GM21619 (cell line): ENCODE results near the gene ACSL1.
A peak's percentile ranks its signal among the peaks of the same experiment; 100 is the strongest.
"Not testable (repeated sequence)": the region's sequence is repeated elsewhere in the genome, so short reads cannot be mapped to it uniquely, and the experiment has no call there.

ENCODE experiments used
- ATAC-seq: cut with Tn5 transposase; IDR thresholded peaks from one replicate; pipeline ENCODE4 v1.9.1; 2021; ENCODE audit not compliant: unreplicated experiment

The ACSL1 gene

DNA sequence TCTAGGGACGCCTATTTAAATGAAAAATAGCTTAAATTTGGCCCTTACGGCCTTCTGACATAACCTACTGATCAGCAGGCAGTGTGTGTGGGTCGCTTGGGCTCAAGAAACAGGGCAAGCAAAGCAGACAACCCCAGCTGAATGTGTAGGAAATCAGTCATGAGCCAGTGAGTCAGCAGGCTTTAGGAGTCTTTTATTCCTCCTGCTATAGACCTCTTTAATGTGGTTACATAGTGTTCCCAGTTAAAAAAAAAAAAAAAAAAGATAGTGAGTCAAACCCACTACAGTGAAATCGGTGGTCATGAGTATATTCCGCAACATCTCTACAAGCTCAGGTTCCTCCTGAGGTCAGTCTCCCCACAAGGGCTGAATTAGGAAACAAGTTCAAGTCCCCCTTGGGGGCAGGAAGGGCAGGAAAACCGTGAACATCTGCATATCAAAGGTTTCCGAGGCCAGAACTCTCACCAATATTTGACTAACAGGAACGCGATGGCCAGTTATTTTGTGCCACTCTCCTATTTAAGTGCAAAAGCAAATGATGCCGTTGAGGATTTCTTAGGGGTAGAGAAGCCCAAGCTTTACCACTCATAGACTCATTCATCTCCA is 32.7 kb downstream of the ACSL1 start:
- no peak for ATAC-seq

DNA sequence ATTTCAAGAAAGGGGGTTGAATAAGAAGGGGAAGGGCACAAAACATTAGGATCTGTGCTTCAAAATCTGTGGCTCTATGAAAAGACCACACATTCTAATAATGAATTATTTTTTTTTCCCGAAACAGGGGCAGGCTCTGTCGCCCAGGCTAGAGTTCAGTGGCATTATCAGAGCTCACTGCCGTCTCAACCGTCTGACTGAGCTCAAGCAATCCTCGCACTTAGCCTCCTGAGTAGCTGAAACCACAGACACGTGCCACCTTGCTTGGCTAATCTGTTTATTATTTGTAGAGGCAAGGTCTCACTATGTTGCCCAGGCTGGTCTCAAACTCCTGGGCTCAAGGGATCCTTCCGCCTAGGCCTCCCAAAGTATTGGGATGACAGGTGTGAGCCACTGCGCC is 33.4 kb downstream of the ACSL1 start:
- no peak for ATAC-seq

DNA sequence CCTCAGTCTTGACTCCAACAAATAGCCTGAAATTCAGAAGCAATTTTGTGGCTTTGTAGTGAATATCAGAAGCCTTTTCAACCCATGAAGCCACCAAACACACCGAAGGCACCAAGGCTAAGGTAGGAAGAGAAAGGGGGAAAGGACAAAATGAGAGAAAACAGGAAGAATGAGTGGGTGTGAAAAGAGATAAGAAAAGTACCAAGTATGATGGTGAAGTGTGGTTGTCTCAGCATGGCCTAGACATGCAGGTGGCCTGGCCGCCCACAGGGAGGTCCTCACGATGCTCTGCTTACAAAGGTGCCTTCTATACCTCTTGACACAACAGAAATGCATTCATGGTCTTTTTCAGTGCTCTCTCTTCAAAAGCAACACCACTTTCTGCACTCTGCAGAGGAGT is 34.9 kb downstream of the ACSL1 start:
- no peak for ATAC-seq

DNA sequence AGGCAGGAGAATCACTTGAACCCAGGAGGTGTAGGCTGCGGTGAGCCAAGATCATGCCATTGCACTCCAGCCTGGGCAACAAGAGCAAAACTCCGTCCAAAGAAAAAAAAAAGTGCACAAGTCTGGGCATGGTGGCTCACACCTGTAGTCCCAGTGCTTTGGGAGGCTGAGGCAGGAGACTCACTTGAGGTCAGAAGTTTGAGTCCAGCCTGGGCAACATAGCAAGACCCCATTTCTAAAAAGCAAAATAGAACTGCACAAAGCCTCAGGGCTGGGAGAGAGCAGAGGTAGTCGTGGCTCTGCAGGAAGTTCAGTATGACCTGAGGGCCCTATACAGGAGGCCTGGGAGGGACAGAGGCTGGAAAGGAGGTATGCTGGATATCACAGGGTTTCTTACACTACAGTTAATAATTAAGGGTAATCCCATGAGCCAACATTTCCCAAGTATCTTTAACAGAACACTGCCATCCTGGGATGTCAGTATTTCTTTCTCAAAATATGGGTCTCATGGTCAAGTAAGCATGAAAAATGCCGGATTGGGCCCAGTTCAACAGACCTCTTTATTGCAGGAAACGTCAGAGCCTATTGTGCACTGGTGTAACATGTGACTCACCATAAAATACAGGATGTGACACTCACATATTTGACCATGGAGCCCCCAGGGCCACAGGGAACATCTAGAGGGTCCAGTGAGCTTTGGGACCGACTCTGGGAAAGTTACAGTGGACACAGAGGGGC is 37.8 kb downstream of the ACSL1 start:
- ATAC-seq: no peak

DNA sequence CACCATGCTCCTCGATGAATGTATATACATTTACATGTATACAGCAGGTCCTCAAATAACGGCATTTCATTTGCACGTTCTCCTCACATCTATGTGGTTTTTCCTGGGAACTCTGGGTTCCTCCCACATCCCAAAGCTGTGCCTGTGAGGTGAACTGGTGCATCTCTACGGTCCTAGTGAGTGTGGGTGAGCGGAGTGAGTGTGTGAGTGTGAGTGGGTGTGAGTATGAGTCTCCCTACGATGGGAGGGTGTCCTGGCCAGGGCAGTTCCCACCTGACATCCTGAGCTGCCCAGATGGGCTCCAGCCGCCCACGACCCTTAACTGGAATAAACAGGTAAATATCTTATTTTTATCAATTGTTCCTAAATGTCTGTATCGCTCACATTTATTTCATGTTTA is 40.0 kb downstream of the ACSL1 start:
- no peak for ATAC-seq

DNA sequence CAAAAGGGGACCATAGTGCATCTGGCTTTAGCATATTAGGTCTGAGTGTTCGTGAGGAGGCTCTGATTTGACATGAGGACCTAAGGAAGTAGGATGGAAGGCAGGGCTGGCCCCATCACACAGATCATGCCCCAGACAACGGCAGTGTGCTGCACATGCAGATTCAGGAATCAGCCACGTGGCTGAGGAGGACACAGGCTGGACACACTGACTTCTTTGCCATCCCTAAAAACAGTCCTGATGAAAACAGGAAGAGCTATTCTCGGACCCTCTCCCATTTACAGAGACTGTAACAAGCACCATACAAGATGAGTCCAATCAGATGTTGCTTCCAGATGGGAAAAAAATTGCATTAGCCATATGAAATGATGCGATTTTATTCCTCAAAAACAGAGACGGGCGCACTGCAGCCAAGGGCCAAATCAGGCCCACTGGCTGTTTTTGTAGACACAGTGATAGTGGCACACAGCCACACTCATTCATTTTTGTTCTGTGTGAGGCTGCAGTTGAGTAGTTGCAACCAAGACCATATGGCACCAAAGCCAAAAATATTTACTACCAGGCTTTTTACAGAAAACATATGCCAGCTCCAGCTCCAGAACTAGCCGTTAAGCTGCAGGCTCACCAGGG is 41.0 kb downstream of the ACSL1 start:
- no peak for ATAC-seq

DNA sequence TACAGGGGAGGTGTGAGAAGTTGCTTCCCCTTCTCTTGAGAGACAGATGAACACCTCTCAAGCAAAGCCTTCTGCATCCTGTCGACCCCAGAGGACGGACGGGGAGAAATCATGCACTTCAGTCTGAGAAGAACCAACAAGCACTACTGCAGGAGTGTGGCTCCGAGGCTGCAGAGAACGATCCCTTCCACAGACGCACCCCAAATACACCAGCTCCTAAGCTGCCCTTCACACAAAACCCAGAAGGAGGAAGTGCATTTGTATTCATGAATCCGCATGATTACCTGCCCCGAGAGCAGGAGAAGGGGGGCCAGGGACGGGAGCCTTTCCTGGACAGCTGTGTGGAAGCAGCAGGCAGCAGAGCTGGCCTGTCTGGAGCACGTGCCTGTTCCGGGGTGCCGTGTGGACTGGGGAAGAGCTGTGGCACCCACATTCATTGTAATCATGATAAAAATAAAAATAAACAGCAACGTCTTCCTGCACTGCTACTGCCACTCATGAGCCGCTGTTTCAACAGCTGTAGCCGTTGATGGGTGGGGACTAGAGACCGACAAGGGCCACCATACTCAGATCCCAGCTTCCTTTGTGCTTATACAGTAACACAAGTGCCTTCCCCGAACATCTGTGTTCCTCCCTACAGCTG is 42.9 kb downstream of the ACSL1 start:
- no peak for ATAC-seq

DNA sequence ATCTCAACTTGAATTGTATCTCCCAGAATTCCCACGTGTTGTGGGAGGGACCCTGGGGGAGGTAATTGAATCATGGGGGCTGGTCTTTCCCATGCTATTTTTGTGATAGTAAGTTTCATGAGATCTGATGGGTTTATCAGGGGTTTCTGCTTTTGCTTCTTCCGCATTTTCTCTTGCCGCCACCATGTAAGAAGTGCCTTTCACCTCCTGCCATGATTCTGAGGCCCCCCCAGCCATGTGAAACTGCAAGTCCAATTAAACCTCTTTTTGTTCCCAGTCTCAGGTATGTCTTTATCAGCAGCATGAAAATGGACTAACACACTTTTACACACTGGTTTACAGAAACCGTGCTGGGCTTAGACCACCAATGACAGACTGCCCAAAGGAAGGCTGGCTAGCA is 46.6 kb downstream of the ACSL1 start:
- ATAC-seq: not testable (repeated sequence)

DNA sequence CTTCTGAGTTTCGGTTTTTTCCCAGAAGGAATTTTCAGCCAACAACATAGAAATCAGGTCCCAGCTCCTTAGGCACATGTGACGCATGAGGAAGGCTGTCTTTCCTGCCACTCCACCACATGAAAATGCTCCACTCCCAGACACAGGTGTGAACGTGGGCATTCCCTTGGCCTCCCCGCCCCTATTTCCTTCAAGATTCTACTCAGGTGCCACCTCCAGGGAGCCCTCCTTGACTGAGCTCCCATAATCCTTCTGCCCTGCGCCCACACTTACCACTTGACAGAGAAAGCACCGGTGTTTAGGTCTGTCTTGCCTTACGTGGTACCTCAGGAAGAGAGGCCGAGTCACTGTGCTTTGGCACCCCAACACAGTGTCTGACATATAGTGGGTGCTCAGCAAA is 47.4 kb downstream of the ACSL1 start:
- ATAC-seq: no peak

DNA sequence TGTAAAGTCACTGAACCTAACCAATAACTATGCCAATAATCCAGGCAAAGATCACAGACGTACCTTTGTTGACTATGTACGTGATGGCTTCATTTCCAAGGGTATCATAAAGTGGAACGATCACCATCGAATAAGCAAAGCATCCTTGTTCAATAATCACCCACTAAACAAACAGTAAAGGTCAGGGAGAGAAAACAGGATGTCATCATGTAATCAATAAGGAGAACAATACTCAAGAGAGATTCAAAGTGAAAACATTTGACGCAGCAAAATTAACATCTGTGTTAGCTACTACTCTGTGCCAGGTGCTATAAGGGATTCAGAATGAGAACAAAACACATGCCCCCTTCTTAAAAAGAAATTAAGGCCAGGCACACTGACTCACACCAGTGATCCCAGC is 48.9 kb downstream of the ACSL1 start:
- no peak for ATAC-seq

DNA sequence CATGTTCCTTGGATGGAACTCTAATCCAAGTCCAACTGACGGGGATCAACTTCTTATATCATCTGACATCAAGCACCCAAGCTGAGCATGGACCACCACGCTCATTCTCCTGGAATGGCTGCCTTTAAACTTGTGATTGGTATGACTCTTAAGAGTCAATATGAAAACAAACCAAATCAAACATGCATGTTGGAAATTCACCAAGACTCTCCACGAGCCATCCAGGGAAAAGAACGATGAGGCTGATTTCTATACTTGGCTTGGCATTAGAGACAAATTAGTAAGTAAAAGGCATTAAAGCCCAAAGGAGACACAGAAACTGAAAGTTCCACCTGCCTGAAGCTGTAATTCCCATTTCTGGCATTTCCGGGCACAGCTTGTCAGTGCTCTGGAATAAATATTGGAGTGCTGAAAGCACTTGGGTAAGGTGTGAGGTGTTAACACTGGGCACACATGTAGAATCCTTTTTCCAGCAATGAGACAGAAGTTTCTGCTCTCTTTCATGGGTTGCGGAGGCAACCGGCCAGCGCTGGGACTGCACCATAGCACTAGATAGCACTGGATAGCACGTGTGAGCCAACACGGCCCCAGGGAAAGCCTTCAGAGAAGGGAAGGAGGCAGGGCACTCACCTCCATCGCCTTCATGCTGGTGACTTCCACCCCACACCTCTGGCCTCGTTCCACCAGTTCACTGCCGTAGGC is 49.8 kb downstream of the ACSL1 start:
- no peak for ATAC-seq

DNA sequence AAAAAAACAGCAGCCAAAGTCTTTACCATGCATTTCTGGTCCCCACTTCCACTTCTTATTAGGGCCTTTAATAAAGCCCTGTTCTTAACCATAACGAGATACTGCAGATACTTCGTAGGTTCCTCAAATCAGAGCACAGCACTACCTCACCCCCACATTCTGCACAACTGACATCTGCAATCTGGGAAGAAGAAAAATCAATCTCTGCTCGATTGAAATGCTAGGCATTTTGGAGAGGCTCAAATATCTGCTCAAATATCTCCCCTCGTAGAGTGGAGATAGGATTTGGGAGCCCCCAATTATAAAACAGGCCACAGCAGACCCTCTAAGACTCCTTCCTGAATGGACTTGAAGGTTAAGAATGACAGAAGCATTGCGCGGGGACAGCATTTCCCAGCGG is 51.6 kb downstream of the ACSL1 start:
- no peak for ATAC-seq

DNA sequence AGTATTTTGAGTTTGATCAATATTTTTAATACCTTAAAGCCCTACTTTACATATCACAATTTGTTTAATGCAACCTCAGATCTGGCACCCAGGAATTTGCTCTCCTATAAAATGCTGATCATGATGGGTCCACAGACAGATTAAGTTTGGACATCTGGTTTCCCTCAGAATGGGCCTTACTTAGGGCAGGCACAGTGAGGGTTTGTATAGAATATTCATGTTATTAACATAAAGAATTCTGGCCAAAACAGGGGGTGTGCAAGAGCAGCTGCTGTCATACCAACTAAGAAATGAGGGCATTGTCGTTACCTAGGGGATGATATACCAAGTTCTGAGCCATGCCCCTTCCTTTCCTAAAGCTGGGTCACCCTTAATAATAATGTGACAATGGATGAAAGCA is 54.4 kb downstream of the ACSL1 start:
- ATAC-seq: no peak

DNA sequence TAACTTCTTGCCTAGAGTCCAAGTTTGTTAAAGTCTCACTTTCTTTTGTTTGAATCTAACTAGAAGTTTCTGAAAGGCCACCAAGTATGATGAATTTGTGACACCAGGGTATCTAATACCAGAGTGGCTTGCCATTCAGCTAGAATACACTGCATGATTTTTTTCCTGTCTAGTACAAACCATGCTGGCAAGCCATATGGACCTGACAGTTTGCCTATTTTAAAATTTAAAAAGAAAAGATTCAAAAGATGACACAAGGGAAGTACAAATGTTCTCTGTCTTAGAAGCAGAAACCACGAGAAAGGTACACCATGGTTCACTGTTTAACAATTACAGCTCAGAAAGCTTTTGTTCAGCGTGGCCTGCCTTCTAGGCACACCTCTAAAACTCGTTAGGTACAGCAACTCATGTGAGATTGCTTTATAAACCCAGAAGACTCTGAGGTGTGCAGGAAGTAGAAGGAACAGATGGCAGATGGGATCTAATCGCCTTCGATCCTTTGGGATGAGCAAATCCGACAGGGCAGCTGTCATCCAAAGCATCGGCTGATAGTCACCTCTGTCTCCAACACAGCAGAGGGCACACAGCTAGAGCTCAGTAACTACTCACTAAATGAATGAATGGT is 56.5 kb downstream of the ACSL1 start:
- ATAC-seq: no peak

DNA sequence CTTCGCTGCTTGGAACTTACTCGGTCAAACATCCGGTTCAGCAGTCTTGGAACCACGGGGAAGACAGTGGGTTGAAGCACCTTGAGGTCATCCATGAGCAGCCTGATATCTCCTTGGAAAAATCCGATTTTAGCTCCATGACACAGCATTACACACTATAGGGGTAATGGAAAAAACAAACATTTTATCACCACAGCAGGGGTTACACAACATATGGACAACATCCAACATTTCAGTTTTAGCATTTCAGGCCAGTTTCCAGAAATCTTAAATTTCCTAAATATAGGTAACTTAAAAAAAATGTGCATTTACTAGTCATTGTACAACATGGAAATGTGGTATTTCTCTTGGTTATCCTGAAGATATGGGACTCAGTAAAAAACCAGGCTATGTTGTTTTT is 57.5 kb downstream of the ACSL1 start:
- no peak for ATAC-seq

DNA sequence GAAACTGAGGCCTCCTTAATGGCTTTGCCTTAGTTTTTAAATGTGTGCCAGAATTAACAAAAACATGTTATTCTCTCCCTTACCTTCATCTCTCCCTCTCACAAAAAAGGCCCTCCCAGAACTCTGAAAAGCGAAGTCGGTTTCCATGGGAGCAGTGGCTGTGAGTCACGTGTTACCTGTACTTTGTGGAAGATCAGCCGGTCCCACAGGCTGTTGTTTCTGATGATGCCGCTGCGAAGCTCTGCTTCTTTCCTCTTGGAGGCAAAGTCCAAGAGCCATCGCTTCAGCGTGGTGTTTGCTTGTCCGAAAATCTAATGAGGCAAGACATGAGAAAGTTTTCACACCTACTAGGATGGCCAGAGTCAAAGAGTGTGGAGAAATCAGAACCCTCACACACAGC is 59.3 kb downstream of the ACSL1 start:
- ATAC-seq: no peak

DNA sequence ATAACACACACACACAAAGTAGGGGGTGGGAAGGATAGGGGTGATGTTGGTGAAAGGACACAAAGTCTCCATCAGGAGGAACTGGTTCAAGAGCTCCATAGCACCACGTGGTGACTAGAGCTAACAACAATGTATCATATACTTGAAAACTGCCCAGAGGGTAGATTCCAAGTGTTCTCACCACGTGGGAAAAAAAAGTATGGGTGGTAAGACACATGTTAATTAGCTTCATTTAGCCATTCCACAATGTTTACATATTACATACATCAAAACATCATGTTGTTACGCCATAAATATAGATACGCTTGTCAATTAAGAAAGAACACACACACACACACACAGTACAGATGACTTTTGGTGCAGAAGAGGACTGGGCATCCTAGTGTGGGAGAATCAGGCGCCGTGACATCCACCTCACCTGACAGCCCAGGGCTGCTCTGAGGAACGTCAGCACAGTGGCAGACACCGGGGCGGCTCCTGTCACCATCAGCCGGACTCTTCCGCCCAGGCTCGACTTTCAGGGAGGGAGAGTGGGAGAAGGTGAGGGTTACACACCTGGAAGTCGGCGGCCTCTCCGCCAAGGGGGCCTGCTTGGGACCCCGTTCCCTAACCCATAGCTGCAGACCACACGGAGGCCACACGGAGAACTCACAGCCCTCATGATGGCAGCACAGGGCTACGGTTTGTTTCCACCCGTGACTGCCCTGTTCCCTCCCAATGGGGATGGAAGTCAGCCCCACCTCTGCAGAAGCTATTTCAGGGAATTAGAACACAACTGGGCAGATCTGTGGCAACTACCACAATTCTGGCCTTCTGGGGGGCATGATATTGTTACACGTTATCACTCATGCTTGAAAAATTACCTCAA is 60.1 kb downstream of the ACSL1 start:
- no peak for ATAC-seq

DNA sequence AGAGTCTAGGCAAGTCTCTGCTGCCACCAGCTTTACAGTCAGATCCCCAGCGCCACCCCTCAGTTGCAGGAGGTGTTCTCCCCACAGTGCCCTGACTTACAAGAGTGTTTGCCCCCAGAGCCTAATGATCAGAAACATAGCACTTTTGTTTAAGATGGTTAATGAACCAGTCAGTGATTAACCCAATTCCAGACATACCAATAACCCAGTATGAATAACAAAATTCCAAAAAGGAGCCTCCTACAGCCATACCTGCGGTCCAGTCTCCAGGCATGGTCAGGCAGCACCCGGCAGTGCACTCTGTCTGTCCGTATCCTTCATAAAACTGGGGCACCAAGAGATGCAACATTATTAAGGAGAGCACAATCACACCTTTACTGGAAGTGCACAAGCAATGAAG is 61.2 kb downstream of the ACSL1 start:
- ATAC-seq: no peak

DNA sequence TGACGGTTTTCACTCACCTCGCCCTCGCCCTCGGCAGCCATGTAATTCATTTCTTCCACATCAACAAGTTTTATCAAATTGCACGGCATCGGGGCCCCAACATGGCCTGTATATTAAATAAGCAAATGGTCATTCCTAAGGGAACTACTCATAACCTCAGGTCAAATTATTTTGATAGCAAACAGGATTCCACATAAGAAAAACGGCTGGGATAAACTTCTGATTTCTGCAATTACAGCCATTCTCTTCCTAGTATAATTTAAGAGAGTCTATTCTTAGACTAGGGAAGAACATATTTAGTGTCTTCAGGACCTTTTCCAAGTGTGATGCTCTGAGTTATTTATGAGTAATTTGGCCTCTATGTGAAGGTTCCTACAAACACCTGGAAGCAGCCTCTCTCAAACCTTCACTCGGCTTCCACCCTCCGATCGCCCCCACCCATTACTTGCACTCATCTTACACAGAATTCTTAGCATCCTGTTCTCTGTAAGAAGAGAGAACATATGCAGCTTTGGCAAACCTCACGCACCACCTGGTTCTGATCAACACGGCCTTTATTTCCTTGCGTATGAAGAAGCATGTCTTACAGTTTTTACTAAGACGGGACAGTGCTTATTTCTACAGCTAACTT is 62.5 kb downstream of the ACSL1 start:
- no peak for ATAC-seq

DNA sequence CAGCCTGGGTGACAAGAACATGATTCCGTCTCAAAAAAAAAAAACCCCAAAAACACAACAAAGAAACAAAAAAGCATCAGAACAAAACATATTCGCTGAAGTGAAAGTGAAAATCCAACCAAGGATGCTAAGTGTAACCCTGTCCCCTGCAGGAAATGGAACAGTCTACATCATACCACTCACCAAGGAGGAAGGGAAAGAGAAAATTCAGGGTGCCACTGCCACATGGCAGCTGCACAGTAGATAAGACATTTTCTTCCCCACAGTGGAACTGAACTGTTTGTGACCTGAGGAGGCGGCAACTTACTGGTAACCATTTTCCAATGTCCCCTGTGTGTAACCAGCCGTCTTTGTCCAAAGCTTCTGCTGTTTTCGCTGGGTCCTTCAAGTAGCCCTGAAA is 63.7 kb downstream of the ACSL1 start:
- ATAC-seq: peak; percentile 95
